Measurements from ENCODE around the gene CSNK1A1L.

The CSNK1A1L gene

GRCh38 chr13:37107456-37107855 lies 2.0 kb upstream of the CSNK1A1L start:
- no peak for DNase-seq (ENCODE audit: low read depth in 2 of 2)

- DNase-seq (ENCODE audit: low read depth in 2 of 2): no peak
Measured at GRCh38 chr13:37106642-37107041, 1.2 kb upstream of the CSNK1A1L start.

- DNase-seq (ENCODE audit: low read depth in 2 of 2): no peak
Measured at GRCh38 chr13:37102896-37103295, 2.6 kb downstream of the CSNK1A1L start.

- no peak for DNase-seq (ENCODE audit: low read depth in 2 of 2)
Measured at GRCh38 chr13:37101201-37101600, 4.3 kb downstream of the CSNK1A1L start.

- no peak for DNase-seq (ENCODE audit: low read depth in 2 of 2)
Measured at GRCh38 chr13:37100731-37101130, 4.7 kb downstream of the CSNK1A1L start.

- DNase-seq (ENCODE audit: low read depth in 2 of 2): no peak
Measured at GRCh38 chr13:37097076-37097475, 8.4 kb downstream of the CSNK1A1L start.

- no peak for DNase-seq (ENCODE audit: low read depth in 2 of 2)
Measured at GRCh38 chr13:37094840-37095239, 10.6 kb downstream of the CSNK1A1L start.

- DNase-seq (ENCODE audit: low read depth in 2 of 2): no peak
Measured at GRCh38 chr13:37094099-37094498, 11.4 kb downstream of the CSNK1A1L start.

- no peak for DNase-seq (ENCODE audit: low read depth in 2 of 2)
Measured at GRCh38 chr13:37091835-37092234, 13.6 kb downstream of the CSNK1A1L start.

- no peak for DNase-seq (ENCODE audit: low read depth in 2 of 2)
Measured at GRCh38 chr13:37090912-37091311, 14.6 kb downstream of the CSNK1A1L start.

GRCh38 chr13:37089495-37089894 lies 16.0 kb downstream of the CSNK1A1L start:
- DNase-seq (ENCODE audit: low read depth in 2 of 2): no peak

GRCh38 chr13:37087486-37087885 lies 18.0 kb downstream of the CSNK1A1L start:
- no peak for DNase-seq (ENCODE audit: low read depth in 2 of 2)

- no peak for DNase-seq (ENCODE audit: low read depth in 2 of 2)
Measured at GRCh38 chr13:37085606-37086005, 19.9 kb downstream of the CSNK1A1L start.

GRCh38 chr13:37076818-37077217 lies 28.6 kb downstream of the CSNK1A1L start:
- DNase-seq (ENCODE audit: low read depth in 2 of 2): no peak

GRCh38 chr13:37075164-37075563 lies 30.3 kb downstream of the CSNK1A1L start:
- no peak for DNase-seq (ENCODE audit: low read depth in 2 of 2)

GRCh38 chr13:37074703-37075102 lies 30.8 kb downstream of the CSNK1A1L start:
- DNase-seq (ENCODE audit: low read depth in 2 of 2): no peak

- no peak for DNase-seq (ENCODE audit: low read depth in 2 of 2)
Measured at GRCh38 chr13:37072024-37072423, 33.4 kb downstream of the CSNK1A1L start.

- no peak for DNase-seq (ENCODE audit: low read depth in 2 of 2)
Measured at GRCh38 chr13:37070956-37071355, 34.5 kb downstream of the CSNK1A1L start.

GRCh38 chr13:37070145-37070695 lies 35.2 kb downstream of the CSNK1A1L start:
- DNase-seq (ENCODE audit: low read depth in 2 of 2): no peak

GRCh38 chr13:37069597-37070103 lies 35.8 kb downstream of the CSNK1A1L start:
- no peak for DNase-seq (ENCODE audit: low read depth in 2 of 2)

- DNase-seq (ENCODE audit: low read depth in 2 of 2): no peak
Measured at GRCh38 chr13:37068962-37069361, 36.5 kb downstream of the CSNK1A1L start.

- no peak for DNase-seq (ENCODE audit: low read depth in 2 of 2)
Measured at GRCh38 chr13:37067874-37068273, 37.6 kb downstream of the CSNK1A1L start.

- DNase-seq (ENCODE audit: low read depth in 2 of 2): no peak
Measured at GRCh38 chr13:37065890-37066526, 39.5 kb downstream of the CSNK1A1L start.

- no peak for DNase-seq (ENCODE audit: low read depth in 2 of 2)
Measured at GRCh38 chr13:37059848-37060192, 45.6 kb downstream of the CSNK1A1L start.
